ENCODE data around the gene SASH1. TPM values are rescaled to one million over a fixed set of nuclear protein-coding genes. Genes with fewer than 3 reads are reported as not detected.
A peak's percentile ranks its signal among the peaks of the same experiment; 100 is the strongest.

SASH1 gene
- total RNA-seq, 2 donors from 2014 or later = 77.0 to 82.3 TPM

DNA sequence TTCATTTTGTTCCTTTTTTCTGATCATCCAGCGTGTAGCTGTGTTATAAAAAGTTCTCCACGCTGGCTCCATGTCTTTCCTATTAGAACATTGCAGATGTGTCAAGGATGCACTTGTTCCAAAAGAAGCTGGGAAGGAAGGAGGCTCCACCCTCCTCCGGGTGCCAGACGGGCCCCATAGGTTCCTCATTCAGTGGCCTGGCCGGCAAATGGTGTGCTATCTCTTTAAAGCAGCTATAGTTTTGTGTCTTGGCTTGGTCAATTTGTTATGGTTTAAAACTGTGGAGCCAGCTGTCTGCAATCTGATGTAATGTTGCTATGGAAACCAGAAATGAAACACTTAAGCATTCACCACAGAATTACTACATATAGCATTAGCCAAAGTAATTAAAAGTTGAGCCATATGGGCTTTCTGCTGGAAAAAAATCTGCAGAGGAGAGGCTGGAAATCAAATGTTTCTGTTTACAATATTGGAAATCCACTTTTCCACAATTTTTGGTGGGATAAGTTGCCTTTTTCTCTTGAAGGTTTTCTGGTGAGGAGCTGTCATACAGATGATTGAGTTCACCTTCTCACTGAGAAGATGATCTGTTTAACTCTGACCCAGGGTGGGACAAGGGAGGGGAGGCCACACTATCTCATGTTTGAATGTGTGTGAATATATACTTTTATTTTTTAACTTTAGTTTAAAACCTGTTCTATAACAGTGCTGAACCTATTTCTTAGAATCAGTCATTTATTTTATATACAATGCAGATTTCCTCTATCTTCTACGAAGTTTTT is 167.4 kb downstream of the SASH1 start:
- Histone ChIP-seq H3K27me3 (replicated peaks; ENCODE audit: insufficient read depth) (no peaks in the 10 kb centered on the region), H3K36me3 (no peaks in the 10 kb centered on the region), H3K27ac (peak overlapping the region; percentile 73 to 76), H3K4me3 (peak overlapping the region; percentile 69), H3K9me3 (no peaks in the 10 kb centered on the region), H3K4me1 (ENCODE audit: control insufficient read depth in 1 of 2, low read depth in 2 of 2) (peaks cover 8 to 43% of the 10 kb centered on the region in 2 donors)
- DNase-seq (ENCODE audit: low spot score) (no peak), ATAC-seq (ENCODE audit: insufficient number of reproducible peaks, low FRiP score, low read depth) (peak; percentile 23)
- TF ChIP-seq, protein P1, sequence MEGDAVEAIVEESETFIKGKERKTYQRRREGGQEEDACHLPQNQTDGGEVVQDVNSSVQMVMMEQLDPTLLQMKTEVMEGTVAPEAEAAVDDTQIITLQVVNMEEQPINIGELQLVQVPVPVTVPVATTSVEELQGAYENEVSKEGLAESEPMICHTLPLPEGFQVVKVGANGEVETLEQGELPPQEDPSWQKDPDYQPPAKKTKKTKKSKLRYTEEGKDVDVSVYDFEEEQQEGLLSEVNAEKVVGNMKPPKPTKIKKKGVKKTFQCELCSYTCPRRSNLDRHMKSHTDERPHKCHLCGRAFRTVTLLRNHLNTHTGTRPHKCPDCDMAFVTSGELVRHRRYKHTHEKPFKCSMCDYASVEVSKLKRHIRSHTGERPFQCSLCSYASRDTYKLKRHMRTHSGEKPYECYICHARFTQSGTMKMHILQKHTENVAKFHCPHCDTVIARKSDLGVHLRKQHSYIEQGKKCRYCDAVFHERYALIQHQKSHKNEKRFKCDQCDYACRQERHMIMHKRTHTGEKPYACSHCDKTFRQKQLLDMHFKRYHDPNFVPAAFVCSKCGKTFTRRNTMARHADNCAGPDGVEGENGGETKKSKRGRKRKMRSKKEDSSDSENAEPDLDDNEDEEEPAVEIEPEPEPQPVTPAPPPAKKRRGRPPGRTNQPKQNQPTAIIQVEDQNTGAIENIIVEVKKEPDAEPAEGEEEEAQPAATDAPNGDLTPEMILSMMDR (IDR thresholded peaks at IDR 0.05) = no peak

DNA sequence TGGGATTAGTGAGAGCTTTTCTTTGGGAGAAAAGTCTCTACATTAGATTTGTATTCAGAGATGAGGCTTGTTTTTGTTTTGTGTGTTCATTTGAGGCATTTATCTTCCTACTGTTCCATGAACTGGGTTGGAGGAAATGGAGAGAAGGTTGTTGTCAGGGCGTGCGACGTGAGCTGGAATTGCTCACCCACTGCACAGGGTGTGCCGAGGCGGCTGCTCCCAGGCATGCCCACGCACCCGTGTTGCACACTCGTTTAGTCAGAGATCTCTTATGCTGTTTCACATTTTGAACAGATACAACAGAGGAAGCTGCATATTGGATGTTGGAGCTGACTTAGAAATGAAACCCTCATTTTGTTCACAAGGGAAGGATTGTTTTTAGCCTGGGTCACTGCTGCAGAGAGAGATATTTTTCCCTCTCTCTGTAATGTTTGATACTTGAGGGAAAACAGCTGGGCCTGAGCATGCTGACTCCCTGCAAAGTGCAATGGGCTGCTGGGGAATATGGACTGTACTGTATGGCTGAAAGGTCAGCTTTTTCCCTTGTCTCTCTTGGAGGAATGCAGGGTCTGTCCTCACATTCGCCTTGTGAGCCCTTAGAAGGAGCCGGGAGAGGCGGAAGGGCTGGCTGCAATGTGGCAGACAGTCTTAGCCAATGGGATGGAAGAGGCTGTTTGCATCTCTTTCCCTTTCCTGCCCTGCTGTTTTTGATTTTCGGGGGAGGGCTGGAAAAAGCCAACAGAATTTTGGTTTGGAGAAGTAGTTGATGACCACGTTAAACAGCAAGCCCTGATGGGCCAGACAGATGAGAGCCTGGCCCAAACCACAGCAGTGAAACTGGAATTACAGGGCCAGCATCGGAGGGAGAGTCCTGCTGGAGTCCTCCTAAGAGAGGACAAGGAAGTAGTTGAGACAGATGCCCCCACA is 170.8 kb downstream of the SASH1 start:
- Histone ChIP-seq H3K27ac (peak overlapping the region; percentile 41 to 66), H3K4me1 (ENCODE audit: control insufficient read depth in 1 of 2, low read depth in 2 of 2) (peaks cover 8 to 37% of the 10 kb centered on the region in 2 donors), H3K27me3 (replicated peaks; ENCODE audit: insufficient read depth) (no peaks in the 10 kb centered on the region), H3K4me3 (peak overlapping the region; percentile 11), H3K9me3 (no peaks in the 10 kb centered on the region), H3K36me3 (no peaks in the 10 kb centered on the region)
- no peak for ATAC-seq (ENCODE audit: insufficient number of reproducible peaks, low FRiP score, low read depth)
- DNase-seq (ENCODE audit: low spot score) = no peak
- TF ChIP-seq, protein P1 (IDR thresholded peaks at IDR 0.05) = no peak

DNA sequence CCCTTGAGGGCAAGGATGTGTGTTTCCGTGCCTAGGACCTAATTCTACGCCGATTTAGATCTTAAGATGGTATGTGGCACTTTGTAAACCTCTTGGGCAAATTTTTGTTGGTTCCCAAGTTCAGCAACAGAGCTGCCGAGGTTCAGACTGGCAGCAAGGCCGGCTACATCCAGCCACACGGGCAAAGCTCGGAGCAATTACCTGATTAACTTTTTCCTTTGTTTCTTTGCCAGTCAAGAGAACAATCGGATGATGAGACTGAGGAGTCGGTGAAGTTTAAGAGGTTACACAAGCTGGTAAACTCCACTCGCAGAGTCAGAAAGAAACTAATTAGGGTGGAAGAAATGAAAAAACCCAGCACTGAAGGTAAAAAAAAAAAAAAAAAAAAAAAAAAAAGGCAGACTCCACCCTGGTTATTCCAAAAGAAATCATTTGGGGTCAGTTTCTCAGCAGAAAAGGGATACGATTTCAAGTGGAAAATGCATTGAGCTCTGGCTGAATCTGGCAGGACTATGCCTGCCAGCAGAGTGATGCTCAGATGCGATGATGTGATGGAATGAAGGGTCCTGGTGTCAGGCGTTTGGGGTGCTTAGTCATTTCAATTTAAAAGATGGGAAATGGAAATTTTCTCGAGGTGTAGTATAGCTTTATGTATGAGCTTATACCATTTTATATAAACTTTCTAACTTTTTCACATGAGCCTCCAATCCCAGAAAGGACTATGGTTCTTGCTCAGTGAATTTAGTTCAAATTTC is 171.6 kb downstream of the SASH1 start:
- TF ChIP-seq, protein P1 (IDR thresholded peaks at IDR 0.05) = no peak

DNA sequence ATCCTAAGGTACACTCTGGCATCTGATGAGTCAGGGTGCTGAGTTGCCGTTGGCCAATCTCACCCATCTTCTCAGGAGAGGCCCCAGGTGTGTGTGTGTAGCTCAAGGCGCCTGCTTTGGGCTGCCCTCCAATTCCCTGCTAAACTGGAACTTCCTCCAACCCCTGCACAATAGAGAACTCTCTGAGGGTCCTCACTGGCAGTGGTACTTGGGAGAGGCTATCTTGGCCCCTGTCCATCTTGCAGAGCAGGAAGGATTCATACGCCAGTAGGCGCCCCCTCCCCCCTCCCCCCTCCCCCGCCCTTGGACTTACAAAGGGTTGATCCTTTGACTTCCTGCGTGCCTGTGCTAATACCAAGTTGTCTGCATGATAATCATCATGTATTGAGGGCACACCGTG is 173.6 kb downstream of the SASH1 start:
- Histone ChIP-seq H3K9me3 (no peaks in the 10 kb centered on the region), H3K36me3 (peaks cover 8% of the 10 kb centered on the region), H3K27me3 (replicated peaks; ENCODE audit: insufficient read depth) (no peaks in the 10 kb centered on the region), H3K4me3 (no peak overlapping the region), H3K27ac (no peak overlapping the region), H3K4me1 (ENCODE audit: control insufficient read depth in 1 of 2, low read depth in 2 of 2) (peaks cover 9 to 50% of the 10 kb centered on the region in 2 donors)
- no peak for ATAC-seq (ENCODE audit: insufficient number of reproducible peaks, low FRiP score, low read depth)
- DNase-seq (ENCODE audit: low spot score) = no peak
- TF ChIP-seq, protein P1 (IDR thresholded peaks at IDR 0.05) = no peak

More for the DNA sequence above, 171.6 kb downstream of the SASH1 start:
- no peaks in the 10 kb centered on the region for H3K36me3 ChIP-seq
- H3K4me1 ChIP-seq (ENCODE audit: control insufficient read depth in 1 of 2, low read depth in 2 of 2) = peaks cover 8 to 45% of the 10 kb centered on the region in 2 donors
- H3K27ac ChIP-seq = peak overlapping the region; percentile 41 to 66
- no peaks in the 10 kb centered on the region for H3K27me3 ChIP-seq (replicated peaks; ENCODE audit: insufficient read depth)
- no peaks in the 10 kb centered on the region for H3K9me3 ChIP-seq
- DNase-seq (ENCODE audit: low spot score) (no peak), ATAC-seq (ENCODE audit: insufficient number of reproducible peaks, low FRiP score, low read depth) (no peak)
- peak overlapping the region; percentile 0 for H3K4me3 ChIP-seq

Data from thoracic aorta (tissue), 2 donors.